HL-60 (cell line): ENCODE data around the gene ZNF274.
"Not testable (repeated sequence)": the region's sequence is repeated elsewhere in the genome, so short reads cannot be mapped to it uniquely, and the experiment has no call there.

ENCODE experiments used
- DNase-seq, 2 experiments: peaks; one replicate each; pipeline ENCODE4 v3.0.0-alpha.2; 2010 to 2020; ENCODE audit warnings: low read depth in 1 of 2, low spot score in 1 of 2
- H3K27ac ChIP-seq: fragments of 250-450 bp; sonication (Bioruptor Pico); replicated peaks from 2 replicates; pipeline ENCODE4 v1.5.1; 2020; ENCODE audit warnings: mild to moderate bottlenecking, moderate library complexity
- H3K27me3 ChIP-seq: fragments of 250-450 bp; sonication (Bioruptor Pico); 2 replicates; pipeline ENCODE4 v1.5.1; 2021; ENCODE audit warnings: mild to moderate bottlenecking, moderate library complexity; ENCODE audit not compliant: insufficient read depth, poor library complexity, severe bottlenecking
- H3K4me3 ChIP-seq: replicated peaks from 2 replicates; pipeline ENCODE4 v1.5.1; 2011; ENCODE audit warnings: mild to moderate bottlenecking, control low read depth, low read length; ENCODE audit not compliant: insufficient read depth
- GABPA ChIP-seq: IDR thresholded peaks from 2 replicates; pipeline ENCODE4 v1.6.1; 2012; ENCODE audit warnings: low read depth
- POLR2AphosphoS5 ChIP-seq: IDR thresholded peaks from 2 replicates; pipeline ENCODE4 v1.6.1; 2012; ENCODE audit warnings: low read depth
- SPI1 ChIP-seq: IDR thresholded peaks from 2 replicates; pipeline ENCODE4 v1.6.1; 2012; ENCODE audit warnings: low read depth, mild to moderate bottlenecking, borderline replicate concordance
- TF ChIP-seq, protein P1 (sequence below): IDR thresholded peaks from 2 replicates; pipeline ENCODE4 v1.6.1; 2012; ENCODE audit warnings: low read depth; ENCODE audit not compliant: insufficient replicate concordance
- TF ChIP-seq, protein P2 (sequence below): IDR thresholded peaks from one replicate; pipeline ENCODE4 v1.5.1; 2011; ENCODE audit warnings: low read length, control low read depth, inconsistent platforms; ENCODE audit not compliant: insufficient read depth

ZNF274 gene

DNA sequence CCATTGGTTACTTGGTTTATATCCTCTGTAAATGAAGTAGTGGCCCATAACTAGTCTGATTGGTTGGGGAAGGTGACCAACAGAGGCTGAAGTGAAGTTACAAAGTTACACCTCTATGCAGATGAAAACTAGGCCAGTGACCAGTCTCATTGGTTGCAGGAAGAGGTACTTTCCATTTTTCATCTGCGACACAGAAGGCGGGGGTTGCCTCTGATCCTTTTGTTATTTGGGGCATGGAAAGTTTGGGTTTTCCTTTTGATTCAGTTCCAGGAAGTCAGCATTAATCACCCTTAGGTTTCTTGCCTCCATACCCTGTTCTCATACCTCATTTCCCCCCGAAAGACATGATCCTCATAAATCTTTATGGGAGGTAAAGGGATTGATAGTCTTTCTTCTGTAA lies 66.0 kb downstream of the ZNF274 start:
- TF ChIP-seq, protein P1, sequence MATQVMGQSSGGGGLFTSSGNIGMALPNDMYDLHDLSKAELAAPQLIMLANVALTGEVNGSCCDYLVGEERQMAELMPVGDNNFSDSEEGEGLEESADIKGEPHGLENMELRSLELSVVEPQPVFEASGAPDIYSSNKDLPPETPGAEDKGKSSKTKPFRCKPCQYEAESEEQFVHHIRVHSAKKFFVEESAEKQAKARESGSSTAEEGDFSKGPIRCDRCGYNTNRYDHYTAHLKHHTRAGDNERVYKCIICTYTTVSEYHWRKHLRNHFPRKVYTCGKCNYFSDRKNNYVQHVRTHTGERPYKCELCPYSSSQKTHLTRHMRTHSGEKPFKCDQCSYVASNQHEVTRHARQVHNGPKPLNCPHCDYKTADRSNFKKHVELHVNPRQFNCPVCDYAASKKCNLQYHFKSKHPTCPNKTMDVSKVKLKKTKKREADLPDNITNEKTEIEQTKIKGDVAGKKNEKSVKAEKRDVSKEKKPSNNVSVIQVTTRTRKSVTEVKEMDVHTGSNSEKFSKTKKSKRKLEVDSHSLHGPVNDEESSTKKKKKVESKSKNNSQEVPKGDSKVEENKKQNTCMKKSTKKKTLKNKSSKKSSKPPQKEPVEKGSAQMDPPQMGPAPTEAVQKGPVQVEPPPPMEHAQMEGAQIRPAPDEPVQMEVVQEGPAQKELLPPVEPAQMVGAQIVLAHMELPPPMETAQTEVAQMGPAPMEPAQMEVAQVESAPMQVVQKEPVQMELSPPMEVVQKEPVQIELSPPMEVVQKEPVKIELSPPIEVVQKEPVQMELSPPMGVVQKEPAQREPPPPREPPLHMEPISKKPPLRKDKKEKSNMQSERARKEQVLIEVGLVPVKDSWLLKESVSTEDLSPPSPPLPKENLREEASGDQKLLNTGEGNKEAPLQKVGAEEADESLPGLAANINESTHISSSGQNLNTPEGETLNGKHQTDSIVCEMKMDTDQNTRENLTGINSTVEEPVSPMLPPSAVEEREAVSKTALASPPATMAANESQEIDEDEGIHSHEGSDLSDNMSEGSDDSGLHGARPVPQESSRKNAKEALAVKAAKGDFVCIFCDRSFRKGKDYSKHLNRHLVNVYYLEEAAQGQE: no peak
- no peak for TF ChIP-seq POLR2AphosphoS5
- TF ChIP-seq, protein P2, sequence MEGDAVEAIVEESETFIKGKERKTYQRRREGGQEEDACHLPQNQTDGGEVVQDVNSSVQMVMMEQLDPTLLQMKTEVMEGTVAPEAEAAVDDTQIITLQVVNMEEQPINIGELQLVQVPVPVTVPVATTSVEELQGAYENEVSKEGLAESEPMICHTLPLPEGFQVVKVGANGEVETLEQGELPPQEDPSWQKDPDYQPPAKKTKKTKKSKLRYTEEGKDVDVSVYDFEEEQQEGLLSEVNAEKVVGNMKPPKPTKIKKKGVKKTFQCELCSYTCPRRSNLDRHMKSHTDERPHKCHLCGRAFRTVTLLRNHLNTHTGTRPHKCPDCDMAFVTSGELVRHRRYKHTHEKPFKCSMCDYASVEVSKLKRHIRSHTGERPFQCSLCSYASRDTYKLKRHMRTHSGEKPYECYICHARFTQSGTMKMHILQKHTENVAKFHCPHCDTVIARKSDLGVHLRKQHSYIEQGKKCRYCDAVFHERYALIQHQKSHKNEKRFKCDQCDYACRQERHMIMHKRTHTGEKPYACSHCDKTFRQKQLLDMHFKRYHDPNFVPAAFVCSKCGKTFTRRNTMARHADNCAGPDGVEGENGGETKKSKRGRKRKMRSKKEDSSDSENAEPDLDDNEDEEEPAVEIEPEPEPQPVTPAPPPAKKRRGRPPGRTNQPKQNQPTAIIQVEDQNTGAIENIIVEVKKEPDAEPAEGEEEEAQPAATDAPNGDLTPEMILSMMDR: no peak
- TF ChIP-seq SPI1: no peak
- TF ChIP-seq GABPA: no peak
- DNase-seq: no peak
- H3K4me3 ChIP-seq: no peak overlapping the region
- H3K27ac ChIP-seq: no peak overlapping the region
- no peaks in the 10 kb centered on the region for H3K27me3 ChIP-seq

DNA sequence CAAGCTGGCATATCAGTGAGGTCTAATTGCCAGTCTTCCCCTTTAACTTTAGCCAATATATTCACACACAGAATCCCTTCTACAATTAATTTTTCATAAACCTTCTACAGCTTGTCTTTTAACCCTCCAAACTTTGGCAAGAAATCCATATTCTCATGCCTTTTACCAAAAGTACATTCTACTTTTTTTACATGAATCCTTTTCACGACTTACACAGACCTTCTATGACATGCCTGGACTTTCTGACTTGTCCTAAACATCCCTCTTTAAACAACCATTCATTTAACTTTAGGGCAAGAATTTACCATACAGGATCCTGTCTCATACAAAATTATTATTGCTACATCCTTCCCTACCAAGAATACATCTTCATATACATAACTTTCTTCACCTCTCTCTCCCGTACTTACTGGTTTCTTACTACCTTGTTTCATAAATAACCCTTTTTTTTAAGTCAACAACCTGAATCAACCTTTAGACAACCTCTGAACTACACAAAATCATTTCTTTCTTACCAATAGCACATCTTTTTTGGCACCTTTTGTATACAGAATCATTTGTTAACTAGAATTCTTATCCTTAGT lies 69.3 kb downstream of the ZNF274 start:
- Histone ChIP-seq H3K4me3 (no peak overlapping the region), H3K27ac (no peak overlapping the region), H3K27me3 (no peaks in the 10 kb centered on the region)
- DNase-seq: no peak
- TF ChIP-seq POLR2AphosphoS5 (no peak), SPI1 (no peak), GABPA (no peak)
- TF ChIP-seq, protein P2: no peak
- TF ChIP-seq, protein P1: no peak

DNA sequence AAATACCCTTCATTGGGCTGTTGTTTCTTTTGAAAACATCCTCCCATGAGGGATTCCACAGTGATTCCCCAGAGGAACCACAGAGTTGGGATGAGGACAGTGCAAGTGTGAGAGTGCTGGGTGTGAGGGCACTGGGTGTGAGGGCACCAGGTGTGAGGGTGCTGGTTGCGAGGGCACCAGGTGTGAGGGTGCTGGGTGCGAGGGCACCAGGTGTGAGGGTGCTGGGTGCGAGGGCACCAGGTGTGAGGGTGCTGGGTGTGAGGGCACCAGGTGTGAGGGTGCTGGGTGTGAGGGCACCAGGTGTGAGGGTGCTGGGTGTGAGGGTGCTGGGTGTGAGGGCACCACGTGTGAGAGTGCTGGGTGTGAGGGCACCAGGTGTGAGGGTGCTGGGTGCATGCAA lies 75.4 kb downstream of the ZNF274 start:
- H3K27me3 ChIP-seq, H3K4me3 ChIP-seq, DNase-seq, H3K27ac ChIP-seq: not testable (repeated sequence)

DNA sequence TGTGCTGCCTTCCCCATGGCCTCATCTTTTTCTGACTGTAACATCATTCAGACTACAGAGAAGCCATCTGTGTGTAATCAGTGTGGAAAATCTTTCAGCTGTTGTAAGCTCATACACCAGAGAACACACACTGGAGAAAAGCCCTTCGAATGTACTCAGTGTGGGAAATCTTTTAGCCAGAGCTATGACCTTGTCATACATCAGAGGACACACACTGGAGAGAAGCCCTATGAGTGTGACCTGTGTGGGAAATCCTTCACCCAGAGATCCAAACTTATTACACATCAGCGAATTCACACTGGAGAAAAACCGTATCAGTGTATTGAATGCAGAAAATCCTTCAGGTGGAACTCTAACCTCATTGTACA lies 78.7 kb downstream of the ZNF274 start:
- Histone ChIP-seq H3K27me3 (no peaks in the 10 kb centered on the region), H3K4me3 (no peak overlapping the region), H3K27ac (no peak overlapping the region)
- no peak for DNase-seq
- no peak for TF ChIP-seq SPI1
- TF ChIP-seq POLR2AphosphoS5: peak; percentile 26; the same call in 1 of the 2 replicates
- TF ChIP-seq, protein P1: no peak
- no peak for TF ChIP-seq GABPA
